OCI-LY1 (cell line): ENCODE results near the gene HACE1.

ENCODE experiments used
- CTCF ChIP-seq: fragments of 200-600 bp; sonication (generic), shearing (Covaris generic); IDR thresholded peaks from 2 replicates; pipeline ENCODE4 v1.5.1; 2017; ENCODE audit warnings: mild to moderate bottlenecking, antibody characterized with exemption, low read length, moderate library complexity, mixed read lengths
- EZH2 ChIP-seq: fragments of 200-600 bp; sonication (generic), shearing (Covaris generic); IDR thresholded peaks from 2 replicates; pipeline ENCODE4 v1.8.0; 2017; ENCODE audit warnings: borderline replicate concordance, mixed run types, mild to moderate bottlenecking, antibody characterized with exemption, low read length, moderate library complexity, mixed read lengths

DNA sequence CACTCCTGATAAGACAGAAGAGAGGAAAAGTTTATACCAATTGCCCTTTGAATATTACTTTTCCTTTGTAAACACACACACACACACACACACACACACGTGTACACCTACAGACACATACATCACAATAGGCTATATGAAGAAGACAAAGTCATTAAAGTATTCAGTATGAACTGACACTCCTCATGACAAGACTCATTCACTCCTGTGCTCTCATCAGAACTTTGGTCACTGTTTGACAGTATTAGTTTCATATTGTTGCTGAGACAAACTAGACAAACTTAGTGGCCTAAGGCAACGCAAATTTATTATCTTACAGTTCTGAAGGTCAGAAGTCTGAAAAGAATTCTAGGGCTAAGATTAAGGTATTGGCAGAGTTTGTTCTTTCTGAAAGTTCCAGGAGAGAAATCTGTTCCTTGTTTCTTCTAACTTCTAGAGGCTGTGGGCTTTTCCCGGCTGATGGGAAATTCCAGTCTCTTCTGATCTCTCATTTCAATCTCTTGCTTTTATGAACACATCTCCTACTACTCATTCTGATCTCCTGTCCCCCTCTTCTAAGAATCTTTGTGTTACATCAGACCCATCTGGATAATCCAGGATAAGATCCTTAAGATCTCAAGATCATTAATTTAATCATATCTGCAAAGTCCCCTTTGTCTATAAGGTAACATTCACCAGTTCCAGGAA is 171.3 kb downstream of the HACE1 start:
- no peak for TF ChIP-seq CTCF
- TF ChIP-seq EZH2, result no peak
